HG03196 (cell line): ENCODE results near the gene SPATC1L.

Experiments used
- ATAC-seq: cut with Tn5 transposase; IDR thresholded peaks from one replicate; pipeline ENCODE4 v1.9.1; 2021; ENCODE audit not compliant: unreplicated experiment

SPATC1L gene

GRCh38 chr21:46215436-46216131, 31.3 kb upstream of the SPATC1L start:
- ATAC-seq = no peak

- no peak for ATAC-seq
These were observed 30.4 kb upstream of the SPATC1L start for GRCh38 chr21:46214478-46215340.

GRCh38 chr21:46213620-46214286, 29.5 kb upstream of the SPATC1L start:
- no peak for ATAC-seq

GRCh38 chr21:46212721-46213484, 28.6 kb upstream of the SPATC1L start:
- ATAC-seq = no peak

GRCh38 chr21:46211786-46212720, 27.8 kb upstream of the SPATC1L start:
- no peak for ATAC-seq

- ATAC-seq = no peak
These were observed 27.1 kb upstream of the SPATC1L start for GRCh38 chr21:46211376-46211775.

GRCh38 chr21:46210378-46211136, 26.3 kb upstream of the SPATC1L start:
- ATAC-seq = no peak

- ATAC-seq = no peak
These were observed 24.8 kb upstream of the SPATC1L start for GRCh38 chr21:46208761-46209721.

GRCh38 chr21:46207920-46208591, 23.8 kb upstream of the SPATC1L start:
- no peak for ATAC-seq

GRCh38 chr21:46207006-46207919, 23.0 kb upstream of the SPATC1L start:
- no peak for ATAC-seq

GRCh38 chr21:46206163-46207005, 22.1 kb upstream of the SPATC1L start:
- no peak for ATAC-seq

GRCh38 chr21:46205766-46206162, 21.5 kb upstream of the SPATC1L start:
- no peak for ATAC-seq

- no peak for ATAC-seq
These were observed 20.9 kb upstream of the SPATC1L start for GRCh38 chr21:46205166-46205565.

- no peak for ATAC-seq
These were observed 18.9 kb upstream of the SPATC1L start for GRCh38 chr21:46203203-46203600.

GRCh38 chr21:46202592-46203202, 18.4 kb upstream of the SPATC1L start:
- no peak for ATAC-seq
